ENCODE results near the gene NRXN3. TPM values are rescaled to one million over a fixed set of nuclear protein-coding genes. Genes with fewer than 3 reads are reported as not detected.

NRXN3 gene
- total RNA-seq, 1 donor = 2.5 TPM

DNA sequence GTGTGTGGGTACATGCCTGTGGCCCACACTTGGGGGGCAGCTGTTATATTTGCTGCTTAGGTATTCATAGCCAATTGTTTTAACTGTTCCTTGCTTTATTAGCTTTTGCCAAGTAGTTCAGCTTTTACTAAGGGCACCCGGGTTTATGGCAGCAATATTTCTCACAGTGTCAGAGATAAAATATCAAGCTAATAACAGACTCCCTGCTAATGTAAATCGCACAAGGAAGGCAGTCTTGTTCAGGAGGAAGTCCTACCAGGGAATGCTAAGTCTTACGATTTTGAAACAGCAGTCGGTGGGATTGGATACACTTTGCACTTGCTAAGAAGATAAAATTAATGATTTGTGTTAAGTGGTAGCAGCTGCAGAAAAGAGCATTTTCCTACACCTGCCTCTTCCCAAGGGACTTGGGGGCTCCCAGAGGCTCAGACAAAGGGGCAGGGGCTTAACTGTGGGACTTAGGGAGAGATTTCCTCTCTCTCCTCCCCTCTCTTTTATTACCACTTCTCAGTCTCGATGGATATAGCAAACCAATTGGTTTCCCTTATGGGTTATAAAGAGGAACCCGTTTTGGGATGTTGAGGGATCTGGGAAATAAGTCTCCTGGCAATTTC is 175.1 kb downstream of the NRXN3 start:
- TF ChIP-seq, protein P1, sequence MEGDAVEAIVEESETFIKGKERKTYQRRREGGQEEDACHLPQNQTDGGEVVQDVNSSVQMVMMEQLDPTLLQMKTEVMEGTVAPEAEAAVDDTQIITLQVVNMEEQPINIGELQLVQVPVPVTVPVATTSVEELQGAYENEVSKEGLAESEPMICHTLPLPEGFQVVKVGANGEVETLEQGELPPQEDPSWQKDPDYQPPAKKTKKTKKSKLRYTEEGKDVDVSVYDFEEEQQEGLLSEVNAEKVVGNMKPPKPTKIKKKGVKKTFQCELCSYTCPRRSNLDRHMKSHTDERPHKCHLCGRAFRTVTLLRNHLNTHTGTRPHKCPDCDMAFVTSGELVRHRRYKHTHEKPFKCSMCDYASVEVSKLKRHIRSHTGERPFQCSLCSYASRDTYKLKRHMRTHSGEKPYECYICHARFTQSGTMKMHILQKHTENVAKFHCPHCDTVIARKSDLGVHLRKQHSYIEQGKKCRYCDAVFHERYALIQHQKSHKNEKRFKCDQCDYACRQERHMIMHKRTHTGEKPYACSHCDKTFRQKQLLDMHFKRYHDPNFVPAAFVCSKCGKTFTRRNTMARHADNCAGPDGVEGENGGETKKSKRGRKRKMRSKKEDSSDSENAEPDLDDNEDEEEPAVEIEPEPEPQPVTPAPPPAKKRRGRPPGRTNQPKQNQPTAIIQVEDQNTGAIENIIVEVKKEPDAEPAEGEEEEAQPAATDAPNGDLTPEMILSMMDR (IDR thresholded peaks at IDR 0.05; ENCODE audit: extremely low read depth, low read depth, low read length) = no peak
- no peak overlapping the region for H3K27ac ChIP-seq (ENCODE audit: low read depth, low read length)
- no peaks in the 10 kb centered on the region for H3K9me3 ChIP-seq (ENCODE audit: low read depth, low read length)
- DNase-seq (ENCODE audit: insufficient read length, low spot score, missing footprints) = no peak
- no peaks in the 10 kb centered on the region for H3K79me2 ChIP-seq (ENCODE audit: insufficient read depth, low read length)
- no peaks in the 10 kb centered on the region for H4K20me1 ChIP-seq (ENCODE audit: insufficient read depth, low read length)
- H3K36me3 ChIP-seq (ENCODE audit: insufficient read depth, low read length) = no peaks in the 10 kb centered on the region
- H3K4me3 ChIP-seq (ENCODE audit: insufficient read depth, low read length) = no peak overlapping the region
- no peak overlapping the region for H3K4me2 ChIP-seq (ENCODE audit: insufficient read depth, low read length)
- no peaks in the 10 kb centered on the region for H3K4me1 ChIP-seq (ENCODE audit: insufficient read depth, low read length)
- no peak overlapping the region for H2AFZ ChIP-seq (ENCODE audit: low read length)
- H3K27me3 ChIP-seq (ENCODE audit: insufficient read depth, low read length) = no peaks in the 10 kb centered on the region

DNA sequence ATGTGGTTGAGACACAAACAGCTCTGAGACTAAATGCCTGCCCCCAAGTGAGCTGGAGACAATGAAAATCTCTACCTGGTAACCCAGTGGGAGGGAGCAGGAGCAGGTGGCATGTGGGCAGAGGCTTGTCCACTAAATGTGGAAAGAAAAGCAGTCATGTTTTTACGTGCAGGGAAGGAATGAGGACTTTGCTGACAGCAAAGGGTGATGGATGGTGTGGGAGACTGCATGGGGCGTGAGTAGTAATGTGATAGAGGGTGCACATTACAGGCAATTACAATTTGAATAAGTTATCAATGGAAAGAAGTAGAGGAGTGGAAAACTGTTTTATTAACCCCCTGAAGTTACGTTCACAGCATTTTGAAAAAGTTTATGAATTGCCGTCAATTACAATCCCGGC is 176.6 kb downstream of the NRXN3 start:
- no peaks in the 10 kb centered on the region for H3K4me1 ChIP-seq (ENCODE audit: insufficient read depth, low read length)
- no peaks in the 10 kb centered on the region for H4K20me1 ChIP-seq (ENCODE audit: insufficient read depth, low read length)
- DNase-seq (ENCODE audit: insufficient read length, low spot score, missing footprints) = no peak
- H3K36me3 ChIP-seq (ENCODE audit: insufficient read depth, low read length) = no peaks in the 10 kb centered on the region
- H3K9me3 ChIP-seq (ENCODE audit: low read depth, low read length) = no peaks in the 10 kb centered on the region
- TF ChIP-seq, protein P1 (IDR thresholded peaks at IDR 0.05; ENCODE audit: extremely low read depth, low read depth, low read length) = no peak
- H3K4me2 ChIP-seq (ENCODE audit: insufficient read depth, low read length) = no peak overlapping the region
- no peaks in the 10 kb centered on the region for H3K79me2 ChIP-seq (ENCODE audit: insufficient read depth, low read length)
- no peak overlapping the region for H2AFZ ChIP-seq (ENCODE audit: low read length)
- H3K4me3 ChIP-seq (ENCODE audit: insufficient read depth, low read length) = no peak overlapping the region
- H3K27ac ChIP-seq (ENCODE audit: low read depth, low read length) = no peak overlapping the region
- no peaks in the 10 kb centered on the region for H3K27me3 ChIP-seq (ENCODE audit: insufficient read depth, low read length)

DNA sequence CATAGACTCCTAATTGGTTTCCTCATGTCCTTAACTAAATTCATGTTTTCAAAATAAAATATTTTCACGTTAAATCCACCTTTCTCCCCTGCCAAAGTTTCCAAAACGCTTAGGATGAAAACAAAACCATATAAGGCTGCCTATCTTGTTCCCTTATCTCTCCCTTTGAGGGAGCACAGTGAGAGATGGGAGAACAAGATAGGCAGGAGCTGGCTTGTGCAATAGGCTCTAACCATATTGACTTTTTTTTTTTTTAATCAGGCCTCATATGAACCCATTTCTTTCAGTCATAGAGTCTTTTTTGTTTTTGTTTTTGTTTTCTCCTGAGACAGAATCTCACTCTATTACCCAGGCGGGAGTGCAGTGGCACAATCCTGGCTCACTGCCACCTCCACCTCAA is 184.9 kb downstream of the NRXN3 start:
- H3K4me3 ChIP-seq (ENCODE audit: insufficient read depth, low read length) = no peak overlapping the region
- H3K9me3 ChIP-seq (ENCODE audit: low read depth, low read length) = no peaks in the 10 kb centered on the region
- TF ChIP-seq, protein P1 (IDR thresholded peaks at IDR 0.05; ENCODE audit: extremely low read depth, low read depth, low read length) = no peak
- H3K36me3 ChIP-seq (ENCODE audit: insufficient read depth, low read length) = no peaks in the 10 kb centered on the region
- H4K20me1 ChIP-seq (ENCODE audit: insufficient read depth, low read length) = no peaks in the 10 kb centered on the region
- H3K27ac ChIP-seq (ENCODE audit: low read depth, low read length) = no peak overlapping the region
- no peak for DNase-seq (ENCODE audit: insufficient read length, low spot score, missing footprints)
- no peak overlapping the region for H2AFZ ChIP-seq (ENCODE audit: low read length)
- H3K4me2 ChIP-seq (ENCODE audit: insufficient read depth, low read length) = no peak overlapping the region
- H3K79me2 ChIP-seq (ENCODE audit: insufficient read depth, low read length) = no peaks in the 10 kb centered on the region
- H3K27me3 ChIP-seq (ENCODE audit: insufficient read depth, low read length) = no peaks in the 10 kb centered on the region
- H3K4me1 ChIP-seq (ENCODE audit: insufficient read depth, low read length) = no peaks in the 10 kb centered on the region

DNA sequence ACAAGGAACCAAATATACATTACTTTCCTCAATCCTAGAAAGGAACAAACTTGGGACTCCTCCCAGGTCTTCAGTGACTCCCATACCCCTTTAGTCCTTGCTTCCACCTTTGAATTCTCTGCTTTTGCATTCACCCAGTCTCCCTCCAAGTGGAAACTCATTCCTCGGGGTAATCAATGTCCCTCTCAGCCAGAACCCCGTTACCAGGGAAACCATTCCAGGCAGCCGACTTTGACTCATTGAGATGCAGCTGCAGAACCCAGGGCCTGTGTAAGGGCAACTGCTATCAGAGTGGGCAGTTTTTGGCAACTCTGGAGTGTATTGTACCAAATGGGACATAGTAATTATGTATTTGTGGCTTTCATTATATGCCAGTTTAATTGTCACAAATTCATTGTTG is 186.2 kb downstream of the NRXN3 start:
- Histone ChIP-seq H2AFZ (ENCODE audit: low read length) (no peak overlapping the region), H3K4me1 (ENCODE audit: insufficient read depth, low read length) (no peaks in the 10 kb centered on the region), H4K20me1 (ENCODE audit: insufficient read depth, low read length) (no peaks in the 10 kb centered on the region), H3K79me2 (ENCODE audit: insufficient read depth, low read length) (no peaks in the 10 kb centered on the region), H3K27ac (ENCODE audit: low read depth, low read length) (no peak overlapping the region), H3K36me3 (ENCODE audit: insufficient read depth, low read length) (no peaks in the 10 kb centered on the region), H3K4me3 (ENCODE audit: insufficient read depth, low read length) (no peak overlapping the region), H3K27me3 (ENCODE audit: insufficient read depth, low read length) (no peaks in the 10 kb centered on the region), H3K4me2 (ENCODE audit: insufficient read depth, low read length) (no peak overlapping the region), H3K9me3 (ENCODE audit: low read depth, low read length) (no peaks in the 10 kb centered on the region)
- TF ChIP-seq, protein P1 (IDR thresholded peaks at IDR 0.05; ENCODE audit: extremely low read depth, low read depth, low read length) = no peak
- DNase-seq (ENCODE audit: insufficient read length, low spot score, missing footprints) = no peak

Measured in osteoblast (primary cell).